ENCODE data around the gene JPH2.

The JPH2 gene

GRCh38 chr20:44222633-44223368 is 35.8 kb upstream of the JPH2 start:
- no peak overlapping the region for H3K4me3 ChIP-seq (ENCODE audit: low read depth, low read length)
- TF ChIP-seq CTCF (IDR thresholded peaks at IDR 0.05; ENCODE audit: low read depth, low read length) (peak; percentile 30), MYC (IDR thresholded peaks at IDR 0.05; ENCODE audit: low read depth, low read length) (no peak), POLR2A (IDR thresholded peaks at IDR 0.05; ENCODE audit: extremely low read depth, insufficient read length) (no peak)
- DNase-seq (ENCODE audit: low read depth): no peak

- TF ChIP-seq CTCF (IDR thresholded peaks at IDR 0.05; ENCODE audit: low read depth, low read length): no peak
- no peak overlapping the region for H3K4me3 ChIP-seq (ENCODE audit: low read depth, low read length)
- no peak for DNase-seq (ENCODE audit: low read depth)
These were observed 35.0 kb upstream of the JPH2 start for GRCh38 chr20:44222027-44222426.

GRCh38 chr20:44221368-44221954 is 34.5 kb upstream of the JPH2 start:
- DNase-seq (ENCODE audit: low read depth): no peak
- H3K4me3 ChIP-seq (ENCODE audit: low read depth, low read length): no peak overlapping the region
- no peak for TF ChIP-seq CTCF (IDR thresholded peaks at IDR 0.05; ENCODE audit: low read depth, low read length)
- no peak for TF ChIP-seq POLR2A (IDR thresholded peaks at IDR 0.05; ENCODE audit: extremely low read depth, insufficient read length)
- TF ChIP-seq MAX (IDR thresholded peaks at IDR 0.05; ENCODE audit: low read depth, low read length): no peak
- TF ChIP-seq MYC (IDR thresholded peaks at IDR 0.05; ENCODE audit: low read depth, low read length): no peak

GRCh38 chr20:44219791-44220190 is 32.8 kb upstream of the JPH2 start:
- no peak for DNase-seq (ENCODE audit: low read depth)
- TF ChIP-seq MAX (IDR thresholded peaks at IDR 0.05; ENCODE audit: low read depth, low read length) (no peak), CTCF (IDR thresholded peaks at IDR 0.05; ENCODE audit: low read depth, low read length) (no peak), MYC (IDR thresholded peaks at IDR 0.05; ENCODE audit: low read depth, low read length) (no peak), POLR2A (IDR thresholded peaks at IDR 0.05; ENCODE audit: extremely low read depth, insufficient read length) (no peak)
- no peak overlapping the region for H3K4me3 ChIP-seq (ENCODE audit: low read depth, low read length)

- DNase-seq (ENCODE audit: low read depth): no peak
These were observed 32.3 kb upstream of the JPH2 start for GRCh38 chr20:44219170-44219730.

More at GRCh38 chr20:44219170-44219730, 32.3 kb upstream of the JPH2 start:
- no peak for TF ChIP-seq CTCF (IDR thresholded peaks at IDR 0.05; ENCODE audit: low read depth, low read length)
- TF ChIP-seq MYC (IDR thresholded peaks at IDR 0.05; ENCODE audit: low read depth, low read length): no peak
- no peak overlapping the region for H3K4me3 ChIP-seq (ENCODE audit: low read depth, low read length)
